T-helper 1 cell (primary cell): Measurements from ENCODE around the gene MYO7B.
"Not testable (repeated sequence)": the region's sequence is repeated elsewhere in the genome, so short reads cannot be mapped to it uniquely, and the experiment has no call there.

Experiments used
- DNase-seq, 5 donors: peaks; one replicate each; pipeline ENCODE4 v3.0.0-alpha.2; 2012 to 2020

MYO7B gene

DNA sequence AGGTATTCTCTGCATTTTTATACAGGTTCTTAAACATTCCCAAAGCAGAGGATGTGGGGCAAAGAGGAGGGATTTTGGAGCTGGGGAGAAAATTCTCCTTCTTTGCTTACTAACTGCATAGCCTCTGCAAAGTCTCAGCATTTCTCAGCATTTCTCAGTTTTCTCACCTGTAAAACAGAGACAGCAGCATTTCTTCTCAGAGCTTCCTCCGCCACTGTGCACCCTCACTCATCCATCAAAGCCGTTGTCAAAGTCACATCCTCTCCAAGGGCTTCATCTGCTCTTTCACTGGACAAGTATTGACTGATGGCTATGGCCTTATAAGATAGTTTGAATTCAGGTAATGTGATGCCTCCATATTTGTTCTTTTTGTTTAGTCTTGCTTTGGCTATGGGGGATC, 17.4 kb downstream of the MYO7B start:
- DNase-seq = no peak

DNA sequence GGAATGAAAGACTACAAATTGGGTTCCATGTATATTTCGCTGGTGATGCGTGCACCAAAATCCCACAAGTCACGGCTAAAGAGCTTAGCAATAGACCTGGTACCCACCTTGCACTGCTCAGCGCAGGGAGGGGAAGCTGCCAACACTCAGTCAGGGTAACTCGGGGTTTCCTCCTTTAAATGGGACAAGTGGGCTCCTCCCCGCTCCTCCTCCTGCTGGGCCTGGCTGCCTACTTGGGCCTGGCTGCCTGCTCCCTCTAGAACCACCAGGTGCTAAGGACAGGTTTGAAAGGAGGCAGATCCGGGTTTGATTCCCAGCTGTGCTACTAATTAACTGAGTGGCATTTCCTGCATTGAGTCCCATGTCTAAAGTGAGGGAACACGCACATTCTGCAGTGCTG, 23.4 kb downstream of the MYO7B start:
- no peak for DNase-seq

DNA sequence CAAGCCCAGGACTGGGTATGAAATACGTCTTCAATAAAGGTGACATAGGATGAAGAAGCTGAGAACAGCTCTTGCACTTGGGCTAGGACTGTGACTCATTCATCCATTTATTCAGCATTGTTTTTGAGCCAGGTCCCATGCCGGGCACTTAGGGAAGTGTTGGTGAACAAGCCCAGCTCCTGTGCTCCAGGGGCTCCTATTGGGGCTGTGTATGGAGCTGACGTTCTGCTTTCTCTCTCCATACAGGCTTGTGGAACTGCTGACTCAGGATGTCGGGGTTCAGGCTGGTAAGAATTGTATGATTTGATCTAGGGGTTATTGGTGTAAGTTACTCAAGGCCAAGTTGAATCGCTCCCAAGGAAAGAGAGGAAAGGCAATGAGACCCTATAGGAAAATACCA, 24.0 kb downstream of the MYO7B start:
- no peak for DNase-seq

DNA sequence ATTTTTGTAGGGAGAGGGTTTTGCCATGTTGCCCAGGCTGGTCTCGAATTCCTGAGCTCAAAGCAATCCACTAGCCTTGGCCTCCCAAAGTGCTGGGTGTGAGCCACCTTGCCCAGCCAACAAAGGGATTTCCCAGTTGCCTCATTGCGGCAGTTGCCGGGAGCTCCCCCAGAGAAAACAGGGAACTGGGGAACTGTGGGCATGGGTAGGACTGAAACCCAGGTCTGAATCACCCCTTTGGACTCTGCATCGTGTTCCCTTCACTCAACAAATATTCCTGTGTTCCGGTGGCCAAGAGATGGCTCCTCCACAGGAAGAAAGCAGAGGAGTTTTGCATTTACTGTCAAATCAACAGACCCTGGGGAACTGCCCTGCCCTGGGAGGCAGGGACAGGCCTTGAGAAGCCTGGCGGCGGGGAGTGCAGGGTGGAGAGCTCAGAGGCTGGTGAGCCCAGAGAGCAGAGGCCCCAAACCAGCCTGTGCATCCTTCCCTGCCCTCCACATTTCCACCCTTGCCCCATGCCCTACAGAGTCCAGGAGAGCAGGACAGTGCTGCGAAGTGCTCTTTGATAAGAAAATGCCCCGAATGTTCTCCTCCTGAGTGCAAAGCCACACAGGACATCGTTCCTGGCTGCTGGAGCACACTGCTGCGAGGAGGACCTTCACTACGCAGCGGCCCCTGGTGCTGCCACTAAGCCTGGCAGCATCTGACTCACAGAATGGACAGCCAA, 24.9 kb downstream of the MYO7B start:
- no peak for DNase-seq

DNA sequence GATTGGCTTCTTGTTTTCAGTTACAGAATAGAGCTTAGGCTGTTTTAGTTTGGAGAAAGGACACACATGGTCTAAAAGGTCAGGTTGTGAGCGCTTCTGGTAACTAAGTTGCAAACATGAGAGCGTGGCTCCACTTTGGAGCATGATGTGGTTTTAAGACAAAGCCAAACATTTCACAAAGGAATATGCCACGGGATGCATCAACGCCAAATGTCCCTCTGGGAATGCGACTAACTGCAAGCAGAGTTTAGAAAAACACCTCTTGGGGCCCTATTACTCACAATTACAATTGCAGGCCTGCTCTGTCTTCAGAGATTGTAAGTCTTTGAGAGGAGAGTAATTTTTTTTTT, 25.4 kb downstream of the MYO7B start:
- DNase-seq = no peak

DNA sequence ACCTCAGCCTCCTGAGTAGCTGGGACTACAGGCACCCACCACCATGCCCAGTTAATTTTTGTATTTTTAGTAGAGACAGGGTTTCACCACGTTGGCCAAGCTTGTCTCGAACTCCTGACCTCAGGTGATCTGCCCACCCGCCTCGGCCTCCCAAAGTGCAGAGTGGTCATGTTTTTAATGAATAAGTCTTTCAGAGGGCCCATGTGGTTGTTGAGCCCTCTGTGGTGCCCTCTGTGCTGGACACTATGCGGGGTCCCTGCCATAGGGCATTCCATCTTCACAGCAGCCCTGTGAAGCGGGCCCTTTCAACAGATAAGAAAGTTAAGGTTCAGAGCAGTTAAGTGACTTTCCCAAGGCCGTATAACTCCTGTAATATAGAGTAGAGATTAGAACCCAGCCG, 25.9 kb downstream of the MYO7B start:
- DNase-seq = no peak

DNA sequence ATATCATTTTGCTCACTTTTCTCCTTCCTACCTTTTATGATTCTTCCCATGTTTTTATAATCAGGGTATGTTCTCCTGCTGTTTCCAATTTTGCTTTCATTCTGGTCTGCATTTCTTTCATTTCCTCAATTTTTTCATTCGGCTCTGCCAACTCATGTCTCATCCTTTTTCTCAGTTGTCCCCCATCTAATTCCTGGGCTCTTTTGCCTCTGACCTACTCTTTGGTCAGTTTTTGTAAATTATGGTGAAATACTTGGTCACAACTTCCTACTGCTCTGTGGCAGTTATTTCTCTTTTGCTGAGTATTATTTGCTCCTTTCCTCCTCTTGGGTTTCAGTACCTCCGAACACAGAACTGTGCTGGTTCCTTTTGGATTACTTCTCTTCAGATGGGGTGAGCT, 27.5 kb downstream of the MYO7B start:
- no peak for DNase-seq

DNA sequence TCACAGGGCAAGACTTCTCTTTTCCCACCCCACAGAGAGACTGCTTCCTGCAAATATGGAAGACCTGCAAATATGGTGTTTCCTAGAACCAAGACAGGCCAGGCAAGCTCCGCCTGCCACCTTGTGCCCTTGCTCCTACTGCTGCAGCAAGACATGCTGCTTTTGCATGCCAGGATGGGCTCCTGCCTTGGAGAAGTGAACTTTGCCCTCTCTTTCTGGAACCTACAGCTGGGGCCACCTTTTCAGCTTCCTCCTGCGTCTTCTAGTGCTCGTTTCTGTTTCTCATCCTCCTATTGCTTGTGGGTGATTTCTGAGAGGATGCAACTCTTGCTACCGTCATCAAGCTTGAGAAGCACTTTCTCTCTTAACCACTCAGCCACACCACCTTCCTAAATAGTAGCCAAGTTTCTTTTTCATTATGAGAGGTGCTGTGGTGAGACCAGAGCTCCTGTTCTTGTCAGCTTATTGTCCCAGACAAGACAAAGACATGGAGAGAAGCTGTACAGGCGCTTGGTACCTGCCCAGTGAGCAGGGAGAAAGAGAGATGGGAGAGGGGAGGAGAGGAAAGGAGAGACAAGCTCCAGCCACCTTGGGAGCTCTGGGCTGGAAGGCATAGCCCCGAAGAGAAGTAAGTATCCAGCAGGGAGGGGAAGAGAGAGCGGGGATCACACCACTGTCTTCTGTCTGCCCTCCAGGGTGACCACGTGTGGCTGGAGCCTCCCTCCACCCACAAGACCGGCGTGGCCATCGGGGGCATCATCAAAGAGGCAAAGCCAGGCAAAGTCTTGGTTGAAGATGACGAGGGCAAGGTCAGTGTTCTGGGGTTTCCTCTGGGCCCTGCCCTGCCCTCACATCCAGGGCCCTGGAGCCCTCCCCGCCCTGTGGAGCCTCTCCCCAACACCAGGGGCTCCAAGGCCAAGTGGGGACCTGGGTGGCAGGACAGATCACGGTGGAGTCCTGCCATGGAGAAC, 28.3 kb downstream of the MYO7B start:
- peak in 1 of 5 donors; percentile 86 for DNase-seq

DNA sequence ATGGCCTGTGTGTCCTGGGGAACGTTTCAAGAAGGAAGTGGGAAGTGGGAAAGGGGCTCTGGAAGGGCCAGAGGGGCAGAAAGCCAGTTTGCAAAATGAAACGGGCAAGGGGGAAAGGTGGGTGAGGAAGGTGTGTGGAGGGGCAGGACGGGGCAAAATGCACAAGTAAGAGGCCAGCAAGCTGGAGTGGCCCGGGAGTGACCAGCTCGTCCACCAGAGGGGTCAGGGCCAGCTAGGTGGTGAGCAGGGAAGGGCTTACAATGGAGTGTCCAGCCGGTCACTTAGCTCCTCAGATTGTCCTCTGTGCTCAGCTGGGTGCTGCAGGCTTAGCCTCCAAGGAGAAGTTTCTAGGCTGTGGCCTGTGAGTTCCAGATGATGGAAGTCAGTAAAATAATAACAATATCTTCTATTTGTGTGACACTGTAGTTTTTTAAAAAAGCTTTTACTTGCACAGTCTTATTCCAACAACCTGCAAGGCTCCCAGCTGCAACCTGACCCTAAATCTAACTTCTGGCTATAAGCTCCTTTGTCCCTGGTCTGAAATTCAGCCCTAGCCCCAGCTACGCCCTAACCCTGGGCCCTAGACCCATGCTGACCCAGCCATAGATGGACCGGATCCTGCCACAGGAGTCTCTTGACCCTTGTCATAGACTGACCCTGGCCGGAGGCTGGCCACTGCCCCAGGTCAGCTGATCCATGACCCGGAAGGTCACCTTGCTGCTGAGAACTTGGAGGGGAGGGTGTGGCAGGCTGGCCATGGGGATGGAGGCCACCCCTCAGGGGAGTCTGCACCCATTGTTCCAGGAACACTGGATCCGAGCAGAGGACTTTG, 29.2 kb downstream of the MYO7B start:
- DNase-seq = no peak

DNA sequence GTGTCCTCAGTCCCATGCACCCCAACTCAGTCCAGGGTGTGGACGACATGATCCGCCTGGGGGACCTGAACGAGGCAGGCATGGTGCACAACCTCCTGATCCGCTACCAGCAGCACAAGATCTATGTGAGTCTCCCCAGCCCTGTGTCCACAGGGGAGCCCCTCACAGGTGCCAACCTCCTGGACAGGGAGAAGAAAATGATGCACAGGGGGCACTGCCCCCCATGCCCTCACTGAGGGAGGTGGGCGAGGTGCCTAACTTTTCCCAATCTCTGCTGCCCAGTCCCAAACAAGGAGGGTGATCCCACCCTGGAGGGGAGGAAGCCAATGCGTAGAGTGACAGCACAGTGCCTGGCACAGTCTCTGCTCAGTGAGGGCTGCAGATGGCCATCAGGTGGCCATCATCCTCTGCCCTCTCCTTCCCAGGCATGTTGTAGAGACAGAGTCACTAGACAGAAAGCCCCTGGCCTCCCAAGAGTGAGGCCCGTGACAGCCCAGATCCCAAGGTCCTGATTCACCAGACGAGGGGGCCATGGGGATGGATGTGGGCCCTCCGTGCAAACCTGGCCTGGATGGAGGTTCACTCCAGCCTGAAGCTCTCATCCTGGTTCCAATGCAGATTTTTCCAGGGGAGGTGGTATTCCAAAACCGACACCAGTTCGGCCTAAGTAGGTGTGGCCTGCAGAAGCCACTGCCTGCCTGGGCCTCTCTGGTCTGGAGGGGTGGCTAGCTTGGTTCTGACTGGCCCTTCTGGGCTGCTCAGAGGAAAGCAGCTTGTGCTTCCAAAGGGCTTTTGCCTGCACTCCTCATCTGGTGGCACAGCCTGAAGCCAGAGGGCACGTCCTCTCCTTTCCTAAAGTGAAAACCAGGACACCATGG, 30.0 kb downstream of the MYO7B start:
- no peak for DNase-seq

DNA sequence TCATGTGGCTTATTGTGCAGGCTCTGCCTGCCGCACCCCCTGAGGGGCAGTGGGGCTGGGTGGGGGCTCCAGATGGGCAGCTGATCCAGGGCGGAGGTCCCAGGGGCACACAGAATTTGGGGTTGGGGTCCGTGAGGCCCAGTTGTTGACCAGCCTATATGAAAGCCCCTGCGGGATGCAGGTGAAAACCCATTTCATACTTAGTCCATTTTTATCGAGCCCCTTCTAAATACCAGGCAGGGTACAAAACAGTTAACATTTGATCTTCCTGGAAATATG, 30.6 kb downstream of the MYO7B start:
- DNase-seq = no peak

DNA sequence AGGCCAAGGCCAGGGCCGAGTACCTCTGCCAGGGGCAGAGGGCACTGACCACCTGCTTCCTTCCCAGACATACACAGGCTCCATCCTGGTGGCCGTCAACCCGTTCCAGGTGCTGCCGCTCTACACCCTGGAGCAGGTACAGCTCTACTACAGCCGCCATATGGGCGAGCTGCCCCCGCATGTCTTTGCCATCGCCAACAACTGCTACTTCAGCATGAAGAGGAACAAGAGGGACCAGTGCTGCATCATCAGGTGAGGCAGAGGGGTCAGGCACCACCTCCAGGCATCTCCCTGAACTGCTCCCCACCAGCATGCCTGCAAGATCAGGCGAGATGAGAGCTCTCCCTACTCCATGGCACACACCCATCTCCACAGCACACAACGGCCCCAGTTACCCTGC, 31.1 kb downstream of the MYO7B start:
- no peak for DNase-seq

DNA sequence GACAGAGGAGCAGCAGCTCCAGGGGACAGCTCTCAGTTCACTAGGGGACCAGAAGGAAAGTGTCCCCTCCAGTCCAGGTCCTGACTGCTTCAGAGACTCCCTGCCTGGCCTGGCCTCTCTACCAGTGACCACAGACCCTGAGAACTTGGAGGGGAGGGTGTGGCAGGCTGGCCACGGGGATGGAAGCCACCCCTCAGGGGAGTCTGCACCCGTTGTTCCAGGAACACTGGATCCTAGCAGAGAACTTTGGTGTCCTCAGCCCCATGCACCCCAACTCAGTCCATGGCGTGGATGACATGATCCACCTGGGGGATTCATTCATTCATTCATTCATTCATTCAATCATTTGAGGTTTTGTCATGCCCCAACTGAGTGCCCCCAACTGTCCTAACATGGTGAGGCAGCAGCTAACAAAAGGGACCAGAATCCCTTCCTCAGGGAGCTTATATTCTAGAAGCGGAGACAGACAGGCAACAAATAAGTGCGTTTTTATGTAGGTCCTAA, 31.9 kb downstream of the MYO7B start:
- no peak for DNase-seq

DNA sequence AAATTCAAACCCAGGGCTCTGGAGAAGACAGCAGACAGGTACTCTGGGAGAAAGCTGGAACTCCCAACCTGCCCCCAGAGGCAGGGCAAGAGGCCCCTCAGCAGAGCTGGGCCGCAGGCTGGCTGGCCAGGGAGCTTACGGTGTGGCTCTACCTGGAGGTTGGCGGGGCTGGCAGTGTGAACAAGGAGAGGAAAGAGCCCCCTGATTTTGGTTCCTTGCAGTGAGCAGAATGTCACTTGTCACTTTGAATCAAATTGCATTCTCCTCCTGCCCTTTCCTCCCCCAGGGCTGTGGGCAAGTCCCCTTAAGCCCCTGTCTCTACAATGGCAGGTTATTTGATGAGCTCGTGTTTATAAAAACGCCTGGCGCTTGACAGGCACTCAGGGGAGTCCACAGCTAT, 32.6 kb downstream of the MYO7B start:
- no peak for DNase-seq

DNA sequence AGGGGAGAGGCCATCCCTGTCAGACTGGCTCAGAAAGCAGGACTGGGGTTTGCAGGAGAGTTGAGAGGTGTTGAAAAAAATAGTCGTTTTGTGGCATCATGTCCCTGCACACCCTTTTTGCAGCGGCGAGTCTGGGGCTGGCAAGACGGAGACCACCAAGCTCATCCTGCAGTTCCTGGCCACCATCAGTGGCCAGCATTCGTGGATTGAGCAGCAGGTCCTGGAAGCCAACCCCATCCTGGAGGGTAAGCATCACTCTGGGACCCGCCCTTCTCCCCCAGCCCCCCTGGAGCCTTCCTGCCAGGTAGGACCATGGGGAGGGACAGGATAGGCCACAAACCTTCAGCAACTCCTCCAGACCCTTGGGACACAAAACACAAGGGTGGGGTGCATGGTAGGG, 34.2 kb downstream of the MYO7B start:
- no peak for DNase-seq

DNA sequence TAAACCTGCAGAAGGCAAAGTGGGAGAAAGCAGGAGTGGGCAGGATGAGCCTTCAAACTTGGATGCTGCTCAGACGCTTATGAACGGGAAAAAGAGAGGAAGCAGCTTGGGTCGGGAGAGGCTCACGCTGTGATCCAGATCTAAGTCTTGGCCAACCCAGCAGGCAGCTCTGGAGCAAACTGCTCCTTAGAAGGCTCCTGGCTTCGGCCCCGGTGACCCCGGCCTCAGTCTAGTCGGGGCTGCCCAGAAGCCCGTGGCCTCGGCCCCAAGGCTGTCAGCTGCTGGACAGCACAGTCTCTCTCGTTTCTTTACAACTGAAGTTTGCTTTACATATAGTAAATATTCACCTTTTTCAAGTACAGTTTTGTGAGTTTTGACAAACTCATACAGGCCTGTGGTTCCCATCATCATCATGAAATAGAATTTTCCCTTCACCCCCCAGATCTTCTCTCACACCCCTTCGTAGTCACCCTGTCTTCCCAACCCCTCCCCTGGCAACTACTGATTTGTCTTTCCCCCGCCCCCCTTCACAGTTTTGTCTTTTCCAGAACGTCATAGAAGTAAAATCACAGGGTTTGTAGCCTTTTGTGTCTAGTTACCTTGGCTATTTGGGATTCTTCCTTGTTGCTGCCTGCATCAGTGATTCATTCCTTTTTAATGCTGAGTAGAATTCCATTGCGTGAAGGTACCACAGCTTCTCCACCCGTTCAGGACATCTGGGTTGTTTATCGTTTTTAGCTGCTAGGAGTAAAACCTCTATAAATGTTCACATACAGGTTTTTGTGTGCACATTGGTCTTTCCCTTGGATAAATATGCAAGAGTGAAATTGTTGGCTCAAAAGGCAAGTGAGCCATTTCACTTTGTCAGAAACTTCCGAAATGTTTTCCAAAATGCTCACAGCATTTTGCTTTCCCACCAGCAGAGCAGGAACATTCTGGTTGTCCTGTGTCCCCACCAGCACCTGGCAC, 35.1 kb downstream of the MYO7B start:
- DNase-seq = no peak

DNA sequence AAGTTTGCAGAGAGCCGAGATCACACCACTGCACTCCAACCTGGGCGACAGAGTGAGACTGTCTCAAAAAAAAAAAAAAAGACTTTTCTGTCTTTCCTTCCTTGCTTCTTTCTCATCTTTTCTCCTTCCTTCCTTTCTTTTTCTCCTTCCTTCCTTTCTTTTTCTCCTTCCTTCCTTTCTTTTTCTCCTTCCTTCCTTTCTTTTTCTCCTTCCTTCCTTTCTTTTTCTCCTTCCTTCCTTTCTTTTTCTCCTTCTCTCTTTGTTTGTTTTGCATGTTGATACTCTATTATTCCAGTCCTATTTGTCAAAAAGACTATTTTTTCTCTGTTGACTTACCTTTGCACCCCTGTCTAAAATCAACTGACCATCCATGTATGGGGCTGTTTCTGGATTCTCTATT, 36.9 kb downstream of the MYO7B start:
- not testable (repeated sequence) for DNase-seq

DNA sequence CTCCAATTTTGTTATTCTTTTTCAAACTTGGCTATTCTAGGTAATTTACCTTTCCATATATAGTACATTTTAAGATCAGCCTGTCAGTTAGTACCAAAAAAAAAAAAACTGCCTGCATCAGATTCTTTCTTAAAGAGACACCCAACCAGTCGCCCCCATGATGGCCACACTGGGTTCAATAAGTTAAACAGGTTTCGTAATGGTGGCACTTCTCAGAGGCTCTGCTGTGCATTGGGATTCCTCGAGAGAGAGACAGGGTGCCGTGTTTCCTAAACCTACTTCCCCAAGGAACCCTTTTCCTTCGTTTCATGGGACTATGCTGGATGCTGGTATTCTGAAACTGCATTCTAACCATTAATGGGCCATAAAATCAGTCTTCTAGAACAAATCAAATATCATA, 37.4 kb downstream of the MYO7B start:
- DNase-seq = no peak

DNA sequence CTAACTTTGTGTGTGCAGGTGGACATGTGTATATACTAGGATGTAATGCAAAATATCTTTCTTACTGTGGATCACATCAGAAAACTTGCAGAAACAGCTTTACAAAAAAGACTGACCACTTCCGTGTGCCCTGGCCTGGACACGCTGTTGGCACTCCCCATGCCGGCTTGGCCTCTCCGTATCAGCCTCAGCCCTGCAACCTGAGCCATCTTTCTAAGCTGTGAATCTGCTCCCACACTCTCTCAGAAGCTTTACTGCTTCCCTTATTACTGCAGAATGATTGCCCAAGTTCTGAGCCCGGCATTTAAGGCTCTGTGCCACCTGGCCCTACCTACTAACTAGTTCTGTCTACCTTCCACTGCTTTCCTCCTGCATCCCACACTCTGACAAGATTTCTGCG, 37.8 kb downstream of the MYO7B start:
- DNase-seq = no peak

DNA sequence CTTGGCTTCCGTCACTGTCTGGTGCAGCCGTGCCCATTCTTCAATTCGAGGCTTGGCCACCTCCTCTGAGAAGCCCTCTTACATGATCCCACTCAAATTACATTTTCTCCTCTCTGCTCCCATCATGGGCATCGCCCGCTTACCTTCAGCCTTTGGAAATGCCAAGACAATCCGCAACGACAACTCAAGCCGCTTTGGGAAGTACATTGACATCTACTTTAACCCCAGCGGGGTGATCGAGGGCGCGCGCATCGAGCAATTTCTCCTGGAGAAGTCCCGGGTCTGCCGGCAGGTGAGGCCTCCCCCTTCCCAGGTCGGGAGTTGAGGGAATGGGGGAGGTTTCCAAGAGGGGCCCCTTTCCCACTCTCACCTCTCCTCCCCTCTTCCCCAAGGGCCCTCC, 38.3 kb downstream of the MYO7B start:
- no peak for DNase-seq

DNA sequence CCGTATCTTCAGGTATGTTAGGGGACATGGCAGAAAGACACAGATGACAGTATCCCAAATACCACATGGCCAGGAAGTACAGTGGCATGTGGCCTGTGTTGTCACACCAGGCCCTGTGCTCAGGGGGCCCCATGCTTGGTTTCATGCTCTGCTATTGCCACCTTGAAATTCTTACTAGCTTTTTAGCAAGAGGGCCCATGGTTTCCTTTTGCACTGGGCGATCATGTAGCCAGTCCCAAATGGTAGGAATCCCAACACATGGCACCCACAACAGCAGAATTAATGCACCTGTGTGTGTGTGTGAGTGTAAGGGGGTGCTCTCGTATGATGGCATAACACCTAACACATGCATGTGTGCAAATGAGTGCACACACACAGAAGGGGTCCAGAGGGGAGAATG, 39.2 kb downstream of the MYO7B start:
- no peak for DNase-seq
